ENCODE data around the gene MBNL1.

DNA sequence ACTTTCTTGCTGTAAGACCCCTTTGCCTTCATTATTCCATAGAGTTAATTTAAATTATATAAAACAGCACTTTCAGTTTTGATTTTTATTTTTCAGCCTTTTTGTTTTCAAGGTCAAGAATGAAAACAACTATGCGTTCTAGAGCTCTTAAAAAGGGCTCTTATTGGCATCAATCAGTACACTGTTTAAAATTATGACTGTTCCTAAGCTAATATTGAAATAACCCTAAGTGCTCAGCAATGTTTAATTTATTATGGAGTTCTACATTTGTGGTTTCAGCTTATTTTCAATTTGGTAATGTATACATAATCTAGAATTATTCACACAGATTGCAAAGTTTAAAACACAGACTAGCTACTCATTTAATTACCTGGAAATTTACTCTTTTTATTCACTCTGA, 179.4 kb downstream of the MBNL1 start:
- TF ChIP-seq, protein P1, sequence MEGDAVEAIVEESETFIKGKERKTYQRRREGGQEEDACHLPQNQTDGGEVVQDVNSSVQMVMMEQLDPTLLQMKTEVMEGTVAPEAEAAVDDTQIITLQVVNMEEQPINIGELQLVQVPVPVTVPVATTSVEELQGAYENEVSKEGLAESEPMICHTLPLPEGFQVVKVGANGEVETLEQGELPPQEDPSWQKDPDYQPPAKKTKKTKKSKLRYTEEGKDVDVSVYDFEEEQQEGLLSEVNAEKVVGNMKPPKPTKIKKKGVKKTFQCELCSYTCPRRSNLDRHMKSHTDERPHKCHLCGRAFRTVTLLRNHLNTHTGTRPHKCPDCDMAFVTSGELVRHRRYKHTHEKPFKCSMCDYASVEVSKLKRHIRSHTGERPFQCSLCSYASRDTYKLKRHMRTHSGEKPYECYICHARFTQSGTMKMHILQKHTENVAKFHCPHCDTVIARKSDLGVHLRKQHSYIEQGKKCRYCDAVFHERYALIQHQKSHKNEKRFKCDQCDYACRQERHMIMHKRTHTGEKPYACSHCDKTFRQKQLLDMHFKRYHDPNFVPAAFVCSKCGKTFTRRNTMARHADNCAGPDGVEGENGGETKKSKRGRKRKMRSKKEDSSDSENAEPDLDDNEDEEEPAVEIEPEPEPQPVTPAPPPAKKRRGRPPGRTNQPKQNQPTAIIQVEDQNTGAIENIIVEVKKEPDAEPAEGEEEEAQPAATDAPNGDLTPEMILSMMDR (conservative IDR thresholded peaks at IDR 0.05; ENCODE audit: low read depth, low read length), result no peak
- TF ChIP-seq EZH2 (IDR thresholded peaks at IDR 0.05; ENCODE audit: borderline replicate concordance, low read depth, low read length, poor library complexity, severe bottlenecking), result no peak
